Neutrophil (primary cell): ENCODE results near the gene LDHB.
"Not testable (repeated sequence)": the region's sequence is repeated elsewhere in the genome, so short reads cannot be mapped to it uniquely, and the experiment has no call there.

ENCODE experiments used
- H3K27ac ChIP-seq: fragments of 200-600 bp; sonication (generic); 2 replicates; pipeline ENCODE4 v1.5.1; 2016; ENCODE audit warnings: mild to moderate bottlenecking, moderate library complexity
- H3K27me3 ChIP-seq: fragments of 200-600 bp; sonication (generic); 2 replicates; pipeline ENCODE4 v1.6.0; 2016; ENCODE audit warnings: mild to moderate bottlenecking
- H3K36me3 ChIP-seq: fragments of 200-600 bp; sonication (generic); 2 replicates; pipeline ENCODE4 v1.5.1; 2017
- H3K4me1 ChIP-seq, 2 experiments: fragments of 200-600 bp in 1 of 2; sonication (generic) in 1 of 2; 1 replicate in 1 of 2; 2 replicates in 1 of 2; pipeline versions ENCODE4 v1.5.1 to v1.6.1; 2013 to 2016; ENCODE audit warnings: low read depth in 1 of 2, low read length in 1 of 2, mild to moderate bottlenecking in 1 of 2, moderate library complexity in 1 of 2; ENCODE audit not compliant: control insufficient read depth in 1 of 2, insufficient read depth in 1 of 2
- H3K4me3 ChIP-seq, 2 experiments: fragments of 200-600 bp in 1 of 2; sonication (generic) in 1 of 2; 1 replicate in 1 of 2; 2 replicates in 1 of 2; pipeline ENCODE4 v1.5.1; 2013 to 2016; ENCODE audit warnings: low read depth in 1 of 2, low read length in 1 of 2, mild to moderate bottlenecking in 1 of 2, moderate library complexity in 1 of 2
- H3K9me3 ChIP-seq: fragments of 200-600 bp; sonication (generic); 2 replicates; pipeline ENCODE4 v1.5.1; 2016
- TF ChIP-seq, protein P1 (sequence below): fragments of 200-600 bp; sonication (generic); IDR thresholded peaks from 2 replicates; pipeline ENCODE4 v1.5.1; 2016; ENCODE audit warnings: antibody characterized with exemption

The LDHB gene

DNA sequence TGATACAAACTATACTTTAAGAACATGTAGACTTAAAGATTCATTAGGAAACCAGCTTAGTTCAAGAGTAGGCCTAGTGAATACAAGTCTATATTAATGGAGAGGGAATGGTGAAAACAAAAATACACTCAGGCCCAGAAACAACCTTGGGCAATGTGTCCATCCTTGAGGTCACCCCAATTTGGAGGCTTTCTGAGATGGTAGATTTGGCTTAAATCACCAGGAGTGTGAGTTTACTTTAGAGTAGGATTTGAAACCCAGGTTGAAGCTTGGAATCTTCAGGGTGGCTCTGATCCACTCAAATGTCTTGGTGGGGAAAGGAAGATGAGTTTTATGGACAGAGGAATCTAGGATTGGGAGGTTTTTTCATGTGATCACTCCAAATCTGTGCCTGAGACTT is 10.5 kb downstream of the LDHB start:
- Histone ChIP-seq H3K9me3 (no peaks in the 10 kb centered on the region), H3K27ac (no peak overlapping the region), H3K27me3 (no peaks in the 10 kb centered on the region), H3K4me3 (no peak overlapping the region), H3K4me1 (no peaks in the 10 kb centered on the region), H3K36me3 (no peaks in the 10 kb centered on the region)
- TF ChIP-seq, protein P1, sequence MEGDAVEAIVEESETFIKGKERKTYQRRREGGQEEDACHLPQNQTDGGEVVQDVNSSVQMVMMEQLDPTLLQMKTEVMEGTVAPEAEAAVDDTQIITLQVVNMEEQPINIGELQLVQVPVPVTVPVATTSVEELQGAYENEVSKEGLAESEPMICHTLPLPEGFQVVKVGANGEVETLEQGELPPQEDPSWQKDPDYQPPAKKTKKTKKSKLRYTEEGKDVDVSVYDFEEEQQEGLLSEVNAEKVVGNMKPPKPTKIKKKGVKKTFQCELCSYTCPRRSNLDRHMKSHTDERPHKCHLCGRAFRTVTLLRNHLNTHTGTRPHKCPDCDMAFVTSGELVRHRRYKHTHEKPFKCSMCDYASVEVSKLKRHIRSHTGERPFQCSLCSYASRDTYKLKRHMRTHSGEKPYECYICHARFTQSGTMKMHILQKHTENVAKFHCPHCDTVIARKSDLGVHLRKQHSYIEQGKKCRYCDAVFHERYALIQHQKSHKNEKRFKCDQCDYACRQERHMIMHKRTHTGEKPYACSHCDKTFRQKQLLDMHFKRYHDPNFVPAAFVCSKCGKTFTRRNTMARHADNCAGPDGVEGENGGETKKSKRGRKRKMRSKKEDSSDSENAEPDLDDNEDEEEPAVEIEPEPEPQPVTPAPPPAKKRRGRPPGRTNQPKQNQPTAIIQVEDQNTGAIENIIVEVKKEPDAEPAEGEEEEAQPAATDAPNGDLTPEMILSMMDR = no peak

DNA sequence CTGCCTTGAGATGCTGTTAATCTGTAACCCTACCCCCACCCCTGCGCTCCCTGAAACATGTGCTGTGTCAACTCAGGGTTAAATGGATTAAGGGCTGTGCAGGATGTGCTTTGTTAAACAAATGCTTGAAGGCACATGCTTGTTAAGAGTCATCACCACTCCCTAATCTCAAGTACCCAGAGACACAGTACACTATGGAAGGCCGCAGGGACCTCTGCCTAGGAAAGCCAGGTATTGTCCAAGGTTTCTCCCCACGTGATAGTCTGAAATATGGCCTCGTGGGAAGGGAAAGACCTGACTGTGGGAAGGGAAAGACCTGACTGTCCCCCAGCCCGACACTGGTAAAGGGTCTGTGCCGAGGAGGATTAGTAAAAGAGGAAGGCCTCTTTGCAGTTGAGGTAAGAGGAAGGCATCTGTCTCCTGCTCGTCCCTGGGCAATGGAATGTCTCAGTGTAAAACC is 12.6 kb downstream of the LDHB start:
- H3K27ac ChIP-seq, H3K27me3 ChIP-seq, H3K4me3 ChIP-seq: not testable (repeated sequence)

DNA sequence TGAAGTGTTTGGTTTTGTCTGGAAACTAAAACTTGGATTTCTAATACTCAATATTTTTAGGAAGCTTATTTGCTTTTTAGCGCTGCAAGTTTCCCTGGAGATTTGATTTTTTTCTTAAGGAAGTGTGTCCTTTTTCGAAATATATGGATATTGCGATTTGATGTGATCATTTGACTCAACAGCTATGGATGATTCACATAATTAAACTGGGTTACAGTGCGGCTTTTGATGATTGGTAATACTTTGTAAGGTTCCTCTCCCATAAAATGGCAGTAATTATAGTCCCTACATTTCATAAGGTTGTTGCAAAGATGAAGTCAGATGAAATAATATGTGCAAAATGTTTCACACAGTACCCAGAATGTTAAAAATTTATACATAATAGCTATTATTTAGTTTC is 13.1 kb downstream of the LDHB start:
- Histone ChIP-seq H3K4me1 (no peaks in the 10 kb centered on the region), H3K27ac (no peak overlapping the region), H3K9me3 (no peaks in the 10 kb centered on the region), H3K4me3 (no peak overlapping the region), H3K36me3 (no peaks in the 10 kb centered on the region), H3K27me3 (no peaks in the 10 kb centered on the region)
- TF ChIP-seq, protein P1 = no peak

More for the DNA sequence above, 12.6 kb downstream of the LDHB start:
- H3K4me1 ChIP-seq, H3K9me3 ChIP-seq, H3K36me3 ChIP-seq: not testable (repeated sequence)

DNA sequence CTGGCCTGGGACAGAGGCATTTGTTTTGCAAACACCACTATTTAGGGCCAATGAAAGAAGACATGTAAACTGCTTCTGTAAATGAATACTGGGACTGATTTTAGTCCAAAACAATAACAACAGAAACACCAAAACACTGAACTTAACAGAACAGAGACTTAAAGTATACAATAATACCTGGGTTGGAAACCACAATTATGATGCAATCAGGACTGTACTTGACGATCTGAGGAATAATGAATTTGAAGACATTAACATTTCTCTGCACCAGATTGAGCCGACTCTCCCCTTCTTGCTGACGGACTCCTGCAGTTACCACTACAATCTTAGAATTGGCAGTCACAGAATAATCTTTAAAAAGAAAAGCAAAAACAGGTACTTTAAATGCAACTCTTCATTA is 13.9 kb downstream of the LDHB start:
- Histone ChIP-seq H3K9me3 (no peaks in the 10 kb centered on the region), H3K4me1 (no peaks in the 10 kb centered on the region), H3K4me3 (no peak overlapping the region), H3K27me3 (no peaks in the 10 kb centered on the region), H3K27ac (no peak overlapping the region), H3K36me3 (no peaks in the 10 kb centered on the region)
- TF ChIP-seq, protein P1 = no peak

DNA sequence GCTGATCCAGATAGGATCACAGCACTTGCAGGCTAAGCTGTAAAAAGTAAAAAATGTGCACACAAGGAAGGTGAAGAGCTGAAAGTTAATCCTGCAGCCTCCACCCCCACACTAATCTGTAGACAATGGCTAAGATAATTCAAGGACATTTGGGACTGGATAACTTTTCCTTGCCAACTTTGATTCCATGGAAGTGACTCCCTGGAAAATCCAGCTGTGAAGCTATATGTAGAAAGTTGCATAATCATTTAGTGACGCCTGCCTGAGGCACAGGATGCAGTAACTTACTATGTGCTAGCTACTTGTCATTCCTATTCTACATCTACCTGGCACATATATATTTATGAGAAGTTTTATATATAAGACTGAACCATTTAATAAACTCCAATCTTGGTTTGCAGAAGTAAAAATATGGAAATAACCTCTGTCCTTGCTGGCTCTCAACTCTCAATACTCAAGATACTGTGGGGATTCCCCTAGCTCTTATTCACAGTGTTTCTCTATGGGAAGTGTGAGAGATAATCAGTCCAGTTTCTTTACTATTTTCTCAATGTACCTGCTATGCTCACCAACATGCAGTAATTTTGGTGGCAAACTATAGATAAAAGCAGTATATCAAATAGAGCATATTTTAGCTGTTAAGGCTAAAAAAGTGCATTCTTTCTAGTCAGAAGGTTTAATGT is 14.8 kb downstream of the LDHB start:
- H3K4me3 ChIP-seq = no peak overlapping the region
- no peaks in the 10 kb centered on the region for H3K4me1 ChIP-seq
- no peak overlapping the region for H3K27ac ChIP-seq
- H3K9me3 ChIP-seq = no peaks in the 10 kb centered on the region
- TF ChIP-seq, protein P1 = no peak
- H3K36me3 ChIP-seq = no peaks in the 10 kb centered on the region
- no peaks in the 10 kb centered on the region for H3K27me3 ChIP-seq

DNA sequence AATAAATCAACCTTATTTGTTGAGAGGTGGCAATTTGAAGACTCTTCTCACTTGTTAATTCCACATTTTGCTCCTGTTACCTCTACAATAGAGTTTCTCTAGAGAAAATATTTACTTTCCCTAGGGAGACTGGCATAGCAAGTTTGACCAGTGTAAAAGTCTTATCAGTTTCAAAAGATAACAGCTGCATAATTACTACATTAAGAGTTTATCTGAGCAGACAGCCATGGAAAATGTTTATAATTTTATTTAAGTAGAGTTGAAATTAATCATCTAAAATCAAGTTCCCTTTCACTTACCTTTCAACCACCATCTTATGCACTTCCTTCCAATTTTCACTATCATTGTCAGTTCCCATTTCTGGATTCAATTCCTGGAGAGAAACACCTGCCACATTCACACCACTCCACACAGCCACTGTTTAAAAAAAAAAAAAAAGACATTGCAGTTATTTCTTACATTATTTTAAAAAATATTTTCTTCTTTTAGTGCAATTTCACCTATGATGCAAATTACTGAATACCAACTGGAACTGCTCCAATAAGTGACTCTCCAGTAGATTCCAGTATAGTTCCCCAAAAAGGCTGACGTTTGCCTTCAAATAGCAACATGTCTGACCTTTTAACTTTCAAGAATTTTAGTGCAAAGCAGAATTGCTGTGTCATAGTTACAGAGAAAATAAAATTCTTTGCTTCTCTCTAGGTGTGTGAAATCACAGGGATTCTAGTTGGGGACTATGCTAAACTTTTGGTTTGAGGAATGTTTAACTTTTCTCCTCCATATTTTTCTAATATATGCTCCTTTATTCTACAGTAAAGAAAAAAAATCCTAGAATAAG is 19.4 kb downstream of the LDHB start:
- H3K27ac ChIP-seq = no peak overlapping the region
- no peaks in the 10 kb centered on the region for H3K36me3 ChIP-seq
- no peaks in the 10 kb centered on the region for H3K9me3 ChIP-seq
- TF ChIP-seq, protein P1 = no peak
- H3K27me3 ChIP-seq = no peaks in the 10 kb centered on the region
- no peaks in the 10 kb centered on the region for H3K4me1 ChIP-seq
- no peak overlapping the region for H3K4me3 ChIP-seq
